HFFc6 (cell line): ENCODE measurements around the gene RAX2. TPM values are rescaled to one million over a fixed set of nuclear protein-coding genes. Genes with fewer than 3 reads are reported as not detected.

ENCODE experiments used
- DNase-seq: peaks from one replicate; pipeline ENCODE4 v3.0.0-alpha.2; 2018
- H3K27ac Mint-ChIP-seq: 2 replicates; pipeline ENCODE4 v1.8.0; 2020; ENCODE audit warnings: mild to moderate bottlenecking, mixed read lengths
- H3K27me3 Mint-ChIP-seq: 2 replicates; pipeline ENCODE4 v1.8.0; 2021; ENCODE audit warnings: mild to moderate bottlenecking, moderate library complexity, mixed read lengths; ENCODE audit not compliant: insufficient read depth
- H3K36me3 Mint-ChIP-seq: 2 replicates; pipeline ENCODE4 v1.8.0; 2021; ENCODE audit warnings: low read depth, mixed read lengths
- H3K4me1 Mint-ChIP-seq: 2 replicates; pipeline ENCODE4 v1.8.0; 2020; ENCODE audit warnings: low read depth, mixed read lengths
- H3K4me3 Mint-ChIP-seq: 2 replicates; pipeline ENCODE4 v1.8.0; 2020; ENCODE audit warnings: mild to moderate bottlenecking, moderate library complexity, mixed read lengths
- H3K9me3 Mint-ChIP-seq: 2 replicates; pipeline ENCODE4 v1.8.0; 2020; ENCODE audit warnings: mild to moderate bottlenecking, mixed read lengths
- total RNA-seq, 6 experiments: library from RNA; stranded (reverse); fragmentation: NEBNext Ultra II Directional; extraction: Animal tissue kit (Norgen Biotek cat#: 25700); gene quantifications; 2 replicates in 1 of 6; 3 replicates in 5 of 6; pipeline ENCODE4 v1.2.3, GENCODE V29; 2021
- TF ChIP-seq, protein P1 (sequence below): fragments of 200-600 bp; sonication (generic); IDR thresholded peaks from 2 replicates; pipeline ENCODE4 v1.5.0; 2021; ENCODE audit warnings: antibody characterized with exemption, mild to moderate bottlenecking

Gene RAX2
- total RNA-seq, 6 experiments from 2014 or later: not detected

DNA sequence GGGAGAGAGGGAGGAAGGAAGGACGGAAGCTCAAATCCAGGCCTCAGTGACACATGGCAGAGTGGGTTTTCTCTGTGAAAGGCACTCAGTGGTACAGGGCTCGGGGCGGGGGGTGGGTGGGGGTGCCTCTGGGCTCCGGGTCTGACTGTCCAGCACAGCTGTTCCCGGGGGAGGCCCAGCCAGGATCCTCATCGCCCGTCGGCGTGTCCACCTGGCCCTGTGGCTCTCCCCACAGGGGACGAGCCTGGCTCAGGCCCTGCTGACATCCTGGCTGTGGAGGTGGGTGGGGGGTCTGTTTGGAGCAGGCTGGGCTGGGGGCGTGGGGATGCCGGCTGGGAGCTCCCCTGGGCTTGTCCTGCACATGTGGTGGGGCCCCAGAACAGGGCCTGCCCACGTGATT, 32.4 kb upstream of the RAX2 start:
- TF ChIP-seq, protein P1, sequence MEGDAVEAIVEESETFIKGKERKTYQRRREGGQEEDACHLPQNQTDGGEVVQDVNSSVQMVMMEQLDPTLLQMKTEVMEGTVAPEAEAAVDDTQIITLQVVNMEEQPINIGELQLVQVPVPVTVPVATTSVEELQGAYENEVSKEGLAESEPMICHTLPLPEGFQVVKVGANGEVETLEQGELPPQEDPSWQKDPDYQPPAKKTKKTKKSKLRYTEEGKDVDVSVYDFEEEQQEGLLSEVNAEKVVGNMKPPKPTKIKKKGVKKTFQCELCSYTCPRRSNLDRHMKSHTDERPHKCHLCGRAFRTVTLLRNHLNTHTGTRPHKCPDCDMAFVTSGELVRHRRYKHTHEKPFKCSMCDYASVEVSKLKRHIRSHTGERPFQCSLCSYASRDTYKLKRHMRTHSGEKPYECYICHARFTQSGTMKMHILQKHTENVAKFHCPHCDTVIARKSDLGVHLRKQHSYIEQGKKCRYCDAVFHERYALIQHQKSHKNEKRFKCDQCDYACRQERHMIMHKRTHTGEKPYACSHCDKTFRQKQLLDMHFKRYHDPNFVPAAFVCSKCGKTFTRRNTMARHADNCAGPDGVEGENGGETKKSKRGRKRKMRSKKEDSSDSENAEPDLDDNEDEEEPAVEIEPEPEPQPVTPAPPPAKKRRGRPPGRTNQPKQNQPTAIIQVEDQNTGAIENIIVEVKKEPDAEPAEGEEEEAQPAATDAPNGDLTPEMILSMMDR: no peak
- no peak overlapping the region for H3K27ac Mint-ChIP-seq
- H3K36me3 Mint-ChIP-seq: no peaks in the 10 kb centered on the region
- no peak overlapping the region for H3K4me3 Mint-ChIP-seq
- H3K4me1 Mint-ChIP-seq: no peaks in the 10 kb centered on the region
- H3K9me3 Mint-ChIP-seq: peaks cover 11% of the 10 kb centered on the region
- DNase-seq: no peak
- peaks cover 25% of the 10 kb centered on the region for H3K27me3 Mint-ChIP-seq

DNA sequence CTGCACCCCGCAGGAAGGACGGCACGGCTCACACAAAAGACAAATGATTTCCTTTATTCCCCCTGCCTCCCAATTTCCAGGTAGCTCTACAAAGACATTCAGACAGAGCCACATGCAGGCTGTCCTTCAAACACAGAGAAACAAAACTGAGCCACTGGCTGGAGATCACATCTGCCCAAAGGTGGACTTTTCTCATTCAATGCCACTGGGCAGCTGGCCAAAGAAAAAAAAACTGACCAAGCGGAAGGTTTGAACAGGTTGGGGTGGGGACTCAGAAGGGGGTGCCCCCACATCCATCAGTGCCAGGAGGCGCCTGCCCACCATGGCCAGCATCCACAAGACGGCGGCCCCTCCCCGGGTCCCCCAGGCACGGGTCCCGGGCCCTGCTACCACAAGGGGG, 32.0 kb upstream of the RAX2 start:
- Mint-ChIP-seq H3K4me3 (no peak overlapping the region), H3K27me3 (peaks cover 29% of the 10 kb centered on the region), H3K9me3 (peaks cover 11% of the 10 kb centered on the region), H3K4me1 (no peaks in the 10 kb centered on the region), H3K36me3 (no peaks in the 10 kb centered on the region), H3K27ac (no peak overlapping the region)
- TF ChIP-seq, protein P1: no peak
- no peak for DNase-seq

DNA sequence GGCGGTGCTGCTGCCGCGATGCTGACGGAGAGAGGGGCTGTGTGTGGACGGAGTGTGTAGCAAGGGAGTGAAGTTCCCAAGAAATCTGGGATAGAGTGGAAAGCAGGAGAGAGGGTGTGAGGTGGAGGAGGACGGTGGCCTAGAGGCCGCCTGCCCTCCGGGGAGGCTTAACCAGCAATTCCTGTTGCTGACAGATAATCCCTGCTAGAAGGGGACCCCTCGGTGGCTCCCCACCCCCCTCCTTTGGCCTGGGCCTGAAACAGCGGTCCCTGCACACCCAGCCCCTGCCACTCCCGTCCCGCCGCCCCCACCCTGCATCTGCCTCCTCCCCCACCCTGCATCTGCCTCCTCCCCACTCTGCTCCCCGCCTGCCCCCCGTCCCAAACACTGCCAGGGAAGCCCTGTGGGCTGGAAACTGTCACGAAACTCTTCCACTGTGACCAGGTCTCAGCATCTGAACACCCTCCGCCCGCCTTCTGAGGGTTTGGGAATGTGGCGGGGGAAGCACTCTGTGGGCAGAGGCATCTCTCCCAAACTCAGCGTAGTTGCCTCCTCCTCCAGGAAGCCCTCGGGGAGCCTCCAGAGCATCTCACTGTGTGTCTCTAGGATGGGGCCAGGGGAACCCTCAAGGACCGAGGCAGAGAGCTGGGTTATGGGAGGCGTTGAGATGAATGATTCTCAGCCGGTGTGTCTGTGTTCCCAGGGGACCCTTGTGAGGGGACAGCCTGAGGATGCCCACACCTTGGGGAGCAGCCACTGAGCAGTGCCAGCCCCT, 31.3 kb upstream of the RAX2 start:
- H3K27ac Mint-ChIP-seq: no peak overlapping the region
- no peak overlapping the region for H3K4me3 Mint-ChIP-seq
- no peaks in the 10 kb centered on the region for H3K36me3 Mint-ChIP-seq
- H3K27me3 Mint-ChIP-seq: peaks cover 30% of the 10 kb centered on the region
- peaks cover 9% of the 10 kb centered on the region for H3K9me3 Mint-ChIP-seq
- no peaks in the 10 kb centered on the region for H3K4me1 Mint-ChIP-seq
- TF ChIP-seq, protein P1: no peak
- DNase-seq: no peak

DNA sequence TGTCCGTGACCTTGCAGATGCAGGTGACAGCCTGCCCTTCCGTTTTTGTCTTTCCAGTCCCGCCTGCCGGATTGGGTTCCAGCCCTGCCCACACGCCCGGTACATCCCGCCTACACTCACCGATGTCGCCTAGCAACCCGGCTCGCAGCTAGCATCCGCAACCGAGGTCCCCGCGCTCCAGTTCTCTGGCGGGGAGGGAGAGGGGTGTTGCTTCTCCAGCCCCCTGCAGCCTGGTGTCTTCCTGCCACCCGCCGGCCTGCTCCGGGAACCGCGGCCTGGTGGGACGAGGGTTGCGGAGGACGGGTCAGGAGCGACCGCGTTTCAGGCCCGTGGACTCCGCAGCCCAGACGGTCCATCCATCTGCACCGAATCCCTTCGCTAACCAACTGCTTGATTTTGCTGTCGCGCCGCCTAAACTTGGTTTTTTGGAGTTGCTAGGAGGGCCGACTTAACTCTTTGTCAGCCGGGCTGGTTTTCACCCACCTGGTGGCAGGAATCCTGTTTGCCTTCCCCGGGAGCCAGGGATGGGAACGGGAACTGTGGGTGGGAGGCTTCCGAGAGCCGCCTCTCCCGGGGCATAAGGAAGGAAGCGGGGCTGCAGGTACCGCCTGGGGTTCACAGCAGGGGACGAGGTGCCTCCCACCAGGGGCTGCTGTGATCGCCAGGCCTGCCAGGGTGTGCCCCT, 29.5 kb upstream of the RAX2 start:
- Mint-ChIP-seq H3K4me1 (no peaks in the 10 kb centered on the region), H3K27me3 (peaks cover 36% of the 10 kb centered on the region), H3K4me3 (no peak overlapping the region), H3K9me3 (peaks cover 5% of the 10 kb centered on the region), H3K27ac (no peak overlapping the region), H3K36me3 (peaks cover 5% of the 10 kb centered on the region; the same call in 1 of the 2 replicates)
- no peak for DNase-seq
- TF ChIP-seq, protein P1: peak; percentile 71

DNA sequence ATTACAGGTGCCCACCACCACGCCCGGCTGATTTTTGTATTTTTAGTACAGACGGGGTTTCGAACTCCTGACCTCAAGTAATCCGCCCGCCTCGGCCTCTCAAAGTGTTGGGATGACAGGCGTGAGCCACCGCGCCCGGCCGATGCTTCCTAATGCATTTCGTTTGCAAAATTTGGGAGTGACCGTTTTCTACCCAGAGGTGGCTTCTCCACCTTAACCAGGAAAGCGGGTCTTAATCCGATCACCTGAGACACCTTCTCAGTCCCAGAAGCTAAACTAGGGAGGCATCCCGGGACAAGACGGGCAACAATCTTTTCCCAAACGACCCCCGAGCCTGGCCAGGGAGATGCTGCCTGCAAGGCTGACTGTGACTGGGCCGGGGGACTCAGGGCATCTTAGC, 29.0 kb upstream of the RAX2 start:
- TF ChIP-seq, protein P1: no peak
- H3K9me3 Mint-ChIP-seq: peaks cover 8% of the 10 kb centered on the region
- no peak overlapping the region for H3K4me3 Mint-ChIP-seq
- DNase-seq: no peak
- no peak overlapping the region for H3K27ac Mint-ChIP-seq
- peaks cover 6% of the 10 kb centered on the region; the same call in 1 of the 2 replicates for H3K36me3 Mint-ChIP-seq
- no peaks in the 10 kb centered on the region for H3K4me1 Mint-ChIP-seq
- peaks cover 36% of the 10 kb centered on the region for H3K27me3 Mint-ChIP-seq
